NK-92 treated with Interleukin-12 subunit alpha and Interleukin-12 subunit beta, amount 100 ng/mL, for 24 hours (cell line): ENCODE results near the gene UBE2R2.
"Not testable (repeated sequence)": the region's sequence is repeated elsewhere in the genome, so short reads cannot be mapped to it uniquely, and the experiment has no call there.

Experiments
- DNase-seq: peaks from one replicate; lab custom pipeline; 2025; lab: John Stamatoyannopoulos, UW

Gene UBE2R2

GRCh38 chr9:33843312-33843961 is 26.5 kb downstream of the UBE2R2 start:
- no peak for DNase-seq

GRCh38 chr9:33846231-33846630 is 29.3 kb downstream of the UBE2R2 start:
- no peak for DNase-seq

GRCh38 chr9:33847894-33848205 is 30.9 kb downstream of the UBE2R2 start:
- DNase-seq, result not testable (repeated sequence)

GRCh38 chr9:33850267-33850629 is 33.3 kb downstream of the UBE2R2 start:
- no peak for DNase-seq

- DNase-seq, result no peak
Measured at GRCh38 chr9:33850677-33851076, 33.7 kb downstream of the UBE2R2 start.

- no peak for DNase-seq
Measured at GRCh38 chr9:33851301-33851700, 34.3 kb downstream of the UBE2R2 start.

- no peak for DNase-seq
Measured at GRCh38 chr9:33852216-33852826, 35.4 kb downstream of the UBE2R2 start.

GRCh38 chr9:33856247-33856646 is 39.3 kb downstream of the UBE2R2 start:
- no peak for DNase-seq

GRCh38 chr9:33858423-33858822 is 41.5 kb downstream of the UBE2R2 start:
- no peak for DNase-seq

GRCh38 chr9:33860200-33860871 is 43.4 kb downstream of the UBE2R2 start:
- DNase-seq, result no peak

- no peak for DNase-seq
Measured at GRCh38 chr9:33861917-33862453, 45.0 kb downstream of the UBE2R2 start.

GRCh38 chr9:33863027-33863426 is 46.1 kb downstream of the UBE2R2 start:
- DNase-seq, result not testable (repeated sequence)

- no peak for DNase-seq
Measured at GRCh38 chr9:33867747-33868439, 50.9 kb downstream of the UBE2R2 start.

GRCh38 chr9:33868440-33868973 is 51.5 kb downstream of the UBE2R2 start:
- no peak for DNase-seq

- DNase-seq, result not testable (repeated sequence)
Measured at GRCh38 chr9:33869243-33869642, 52.3 kb downstream of the UBE2R2 start.

GRCh38 chr9:33877727-33878489 is 60.9 kb downstream of the UBE2R2 start:
- no peak for DNase-seq

GRCh38 chr9:33878691-33879366 is 61.9 kb downstream of the UBE2R2 start:
- DNase-seq, result no peak

- DNase-seq, result no peak
Measured at GRCh38 chr9:33880211-33881089, 63.5 kb downstream of the UBE2R2 start.

- no peak for DNase-seq
Measured at GRCh38 chr9:33881635-33882034, 64.7 kb downstream of the UBE2R2 start.
